ENCODE results near the gene PPM1B.

DNA sequence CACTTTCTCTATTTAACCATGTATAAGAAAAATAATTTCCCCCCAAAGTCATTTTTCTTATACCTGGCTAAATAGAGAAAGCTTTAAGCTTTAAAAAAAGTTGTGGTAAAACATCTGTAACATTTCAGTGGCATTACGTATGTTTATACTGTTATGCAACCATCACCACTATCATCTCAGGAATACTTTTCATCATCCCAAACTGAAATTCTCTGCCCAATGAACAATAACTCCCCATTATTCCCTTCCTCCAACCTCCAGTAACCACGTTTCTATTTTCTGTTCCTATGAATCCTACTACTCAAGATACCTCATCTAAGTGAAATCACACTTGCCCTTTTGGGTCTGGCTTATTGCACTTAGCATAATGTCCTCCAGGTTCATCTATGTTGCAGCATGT, 104.9 kb downstream of the PPM1B start:
- TF ChIP-seq ELF4 (IDR thresholded peaks at IDR 0.05) (no peak), ZNF384 (IDR thresholded peaks at IDR 0.05) (no peak), FOXK2 (IDR thresholded peaks at IDR 0.05) (no peak), FOXM1 (IDR thresholded peaks at IDR 0.05; ENCODE audit: borderline replicate concordance) (no peak), SP1 (IDR thresholded peaks at IDR 0.05) (no peak), SUZ12 (IDR thresholded peaks at IDR 0.05) (no peak), TARDBP (IDR thresholded peaks at IDR 0.05) (no peak), CTBP1 (IDR thresholded peaks at IDR 0.05; ENCODE audit: borderline replicate concordance) (no peak), ARNT (IDR thresholded peaks at IDR 0.05) (no peak), HDGF (IDR thresholded peaks at IDR 0.05; ENCODE audit: borderline replicate concordance) (no peak), BHLHE40 (IDR thresholded peaks at IDR 0.05; ENCODE audit: borderline replicate concordance) (no peak), FOXA1 (IDR thresholded peaks at IDR 0.05) (no peak)
- TF ChIP-seq, protein P1, sequence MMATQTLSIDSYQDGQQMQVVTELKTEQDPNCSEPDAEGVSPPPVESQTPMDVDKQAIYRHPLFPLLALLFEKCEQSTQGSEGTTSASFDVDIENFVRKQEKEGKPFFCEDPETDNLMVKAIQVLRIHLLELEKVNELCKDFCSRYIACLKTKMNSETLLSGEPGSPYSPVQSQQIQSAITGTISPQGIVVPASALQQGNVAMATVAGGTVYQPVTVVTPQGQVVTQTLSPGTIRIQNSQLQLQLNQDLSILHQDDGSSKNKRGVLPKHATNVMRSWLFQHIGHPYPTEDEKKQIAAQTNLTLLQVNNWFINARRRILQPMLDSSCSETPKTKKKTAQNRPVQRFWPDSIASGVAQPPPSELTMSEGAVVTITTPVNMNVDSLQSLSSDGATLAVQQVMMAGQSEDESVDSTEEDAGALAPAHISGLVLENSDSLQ (IDR thresholded peaks at IDR 0.05), result no peak
